GM12874 (cell line): ENCODE data around the gene RAB11A.

Source experiments
- TF ChIP-seq, protein P1 (sequence below): IDR thresholded peaks from 2 replicates; pipeline ENCODE4 v1.5.1; 2011; ENCODE audit warnings: low read depth, mild to moderate bottlenecking, control low read depth, low read length, moderate library complexity; ENCODE audit not compliant: insufficient read depth

Gene RAB11A

DNA sequence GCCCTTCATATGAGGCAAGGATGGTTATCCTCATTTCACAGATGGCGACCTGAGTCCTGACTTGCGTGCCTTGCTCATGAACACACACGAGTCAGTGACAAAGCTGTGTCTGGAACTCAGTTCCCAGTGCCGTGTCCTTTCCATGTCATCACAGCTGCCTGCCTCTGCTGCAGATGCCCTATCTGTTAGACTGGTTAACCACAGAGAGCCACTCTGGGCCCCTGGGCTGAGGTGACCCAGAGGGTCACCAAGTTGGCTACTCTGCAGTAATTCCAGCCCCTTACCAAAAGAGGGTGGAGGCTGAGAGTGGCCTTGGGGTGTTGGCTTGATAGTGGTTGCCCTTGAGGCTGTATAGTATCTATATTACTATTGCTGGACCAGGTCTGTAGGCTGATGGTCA, 41.0 kb downstream of the RAB11A start:
- TF ChIP-seq, protein P1, sequence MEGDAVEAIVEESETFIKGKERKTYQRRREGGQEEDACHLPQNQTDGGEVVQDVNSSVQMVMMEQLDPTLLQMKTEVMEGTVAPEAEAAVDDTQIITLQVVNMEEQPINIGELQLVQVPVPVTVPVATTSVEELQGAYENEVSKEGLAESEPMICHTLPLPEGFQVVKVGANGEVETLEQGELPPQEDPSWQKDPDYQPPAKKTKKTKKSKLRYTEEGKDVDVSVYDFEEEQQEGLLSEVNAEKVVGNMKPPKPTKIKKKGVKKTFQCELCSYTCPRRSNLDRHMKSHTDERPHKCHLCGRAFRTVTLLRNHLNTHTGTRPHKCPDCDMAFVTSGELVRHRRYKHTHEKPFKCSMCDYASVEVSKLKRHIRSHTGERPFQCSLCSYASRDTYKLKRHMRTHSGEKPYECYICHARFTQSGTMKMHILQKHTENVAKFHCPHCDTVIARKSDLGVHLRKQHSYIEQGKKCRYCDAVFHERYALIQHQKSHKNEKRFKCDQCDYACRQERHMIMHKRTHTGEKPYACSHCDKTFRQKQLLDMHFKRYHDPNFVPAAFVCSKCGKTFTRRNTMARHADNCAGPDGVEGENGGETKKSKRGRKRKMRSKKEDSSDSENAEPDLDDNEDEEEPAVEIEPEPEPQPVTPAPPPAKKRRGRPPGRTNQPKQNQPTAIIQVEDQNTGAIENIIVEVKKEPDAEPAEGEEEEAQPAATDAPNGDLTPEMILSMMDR: no peak

DNA sequence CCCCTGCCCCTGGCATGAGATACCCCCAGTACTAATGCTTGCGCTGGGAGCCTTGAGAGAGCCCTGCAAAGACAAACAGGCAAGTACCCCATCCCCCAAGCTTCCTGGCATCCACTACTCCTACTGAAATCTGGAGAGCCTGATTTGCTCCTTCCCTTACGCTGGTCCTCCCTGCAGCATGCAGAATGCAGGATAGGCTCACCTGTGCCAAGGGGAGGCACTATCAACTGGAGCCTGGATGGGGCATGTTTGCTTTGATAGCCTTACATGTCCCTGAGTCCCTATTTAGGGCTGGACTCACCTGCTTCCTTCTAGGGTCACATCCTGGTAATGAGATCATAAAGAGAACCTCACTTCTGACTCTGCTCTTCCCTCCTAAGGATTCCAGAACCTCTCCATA, 42.9 kb downstream of the RAB11A start:
- TF ChIP-seq, protein P1: no peak

GRCh38 chr15:65913631-65914199, 44.4 kb downstream of the RAB11A start:
- TF ChIP-seq, protein P1: no peak

DNA sequence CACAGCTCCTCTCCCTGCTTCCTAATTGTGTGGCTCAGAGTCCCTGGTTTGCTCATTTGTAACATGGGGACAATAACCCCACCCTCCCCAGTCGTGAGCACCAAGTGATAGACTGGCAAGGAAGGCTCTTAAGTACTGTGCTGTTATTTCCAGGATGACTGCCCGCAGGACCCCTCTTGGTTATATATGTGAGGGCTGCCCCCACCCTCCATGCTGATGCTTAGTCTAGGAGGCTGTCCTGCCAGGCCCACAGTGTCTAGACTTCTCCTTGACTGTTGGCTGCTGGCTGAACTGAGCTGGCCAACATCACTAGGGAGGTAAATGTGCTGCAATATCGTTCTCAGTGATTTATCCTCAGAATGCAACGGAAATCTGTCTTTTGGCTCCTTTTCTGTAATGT, 45.1 kb downstream of the RAB11A start:
- TF ChIP-seq, protein P1: no peak

GRCh38 chr15:65914981-65915925, 46.0 kb downstream of the RAB11A start:
- TF ChIP-seq, protein P1: no peak

DNA sequence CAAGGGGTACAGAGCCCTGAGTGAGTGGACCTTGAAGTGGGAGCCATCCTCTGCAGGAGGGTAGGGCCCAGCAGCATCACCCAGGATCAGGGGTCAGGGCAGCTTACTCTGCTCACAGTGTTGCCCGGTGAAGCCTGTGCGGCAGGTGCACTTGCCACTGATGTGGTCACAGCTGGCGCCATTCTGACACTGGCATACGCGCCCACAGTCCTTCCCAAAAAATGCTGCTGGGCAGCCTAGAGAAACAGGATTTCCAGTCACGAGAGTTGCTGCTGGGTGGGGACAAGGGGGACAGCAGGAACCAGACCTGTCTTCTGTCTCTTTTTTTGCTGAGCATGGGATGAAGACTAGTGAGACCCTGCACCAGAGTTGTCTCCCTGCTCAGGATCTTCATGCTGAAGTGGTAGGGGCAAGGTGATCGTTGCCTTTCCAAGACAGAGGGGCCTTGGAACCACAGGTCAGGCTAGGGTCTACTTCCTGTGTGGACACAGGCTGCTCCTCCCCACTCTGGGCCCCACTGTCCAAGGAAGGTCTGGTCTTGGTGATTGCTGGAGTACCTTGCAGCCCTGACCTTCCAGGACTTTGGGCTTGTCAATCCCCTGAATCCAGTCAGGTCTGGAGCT, 46.9 kb downstream of the RAB11A start:
- TF ChIP-seq, protein P1: no peak

GRCh38 chr15:65916664-65917406, 47.5 kb downstream of the RAB11A start:
- TF ChIP-seq, protein P1: peak; percentile 81
